Stromal cell of bone marrow (primary cell): ENCODE measurements around the gene CACNA1C.

ENCODE experiments used
- DNase-seq: peaks from one replicate; pipeline ENCODE4 v3.0.0-alpha.2; 2012; ENCODE audit warnings: low read depth

The CACNA1C gene

GRCh38 chr12:2198542-2198941 lies 145.8 kb downstream of the CACNA1C start:
- DNase-seq = no peak

- no peak for DNase-seq
Observed at GRCh38 chr12:2205996-2206395, 153.2 kb downstream of the CACNA1C start.

GRCh38 chr12:2208837-2209635 lies 156.2 kb downstream of the CACNA1C start:
- DNase-seq = no peak

- DNase-seq = no peak
Observed at GRCh38 chr12:2211119-2211518, 158.3 kb downstream of the CACNA1C start.

- DNase-seq = no peak
Observed at GRCh38 chr12:2212537-2212936, 159.8 kb downstream of the CACNA1C start.

- no peak for DNase-seq
Observed at GRCh38 chr12:2212971-2213869, 160.4 kb downstream of the CACNA1C start.

- no peak for DNase-seq
Observed at GRCh38 chr12:2214411-2214810, 161.6 kb downstream of the CACNA1C start.

- no peak for DNase-seq
Observed at GRCh38 chr12:2215709-2216560, 163.1 kb downstream of the CACNA1C start.

GRCh38 chr12:2218706-2219105 lies 165.9 kb downstream of the CACNA1C start:
- DNase-seq = no peak

- DNase-seq = no peak
Observed at GRCh38 chr12:2221030-2221621, 168.3 kb downstream of the CACNA1C start.

GRCh38 chr12:2222691-2223090 lies 169.9 kb downstream of the CACNA1C start:
- no peak for DNase-seq

GRCh38 chr12:2224961-2225360 lies 172.2 kb downstream of the CACNA1C start:
- no peak for DNase-seq

GRCh38 chr12:2225696-2226095 lies 172.9 kb downstream of the CACNA1C start:
- peak; percentile 60 for DNase-seq

GRCh38 chr12:2226641-2227040 lies 173.9 kb downstream of the CACNA1C start:
- DNase-seq = no peak

- no peak for DNase-seq
Observed at GRCh38 chr12:2227360-2227759, 174.6 kb downstream of the CACNA1C start.

GRCh38 chr12:2228535-2228934 lies 175.7 kb downstream of the CACNA1C start:
- no peak for DNase-seq

- DNase-seq = no peak
Observed at GRCh38 chr12:2229661-2230539, 177.1 kb downstream of the CACNA1C start.

- DNase-seq = no peak
Observed at GRCh38 chr12:2231011-2231595, 178.3 kb downstream of the CACNA1C start.

- peak; percentile 26 for DNase-seq
Observed at GRCh38 chr12:2231956-2232355, 179.2 kb downstream of the CACNA1C start.

GRCh38 chr12:2233034-2233433 lies 180.2 kb downstream of the CACNA1C start:
- peak; percentile 56 for DNase-seq
